ENCODE results near the gene NTM. TPM values are rescaled to one million over a fixed set of nuclear protein-coding genes. Genes with fewer than 3 reads are reported as not detected.

Gene NTM
- total RNA-seq, 4 donors from 2014 or later, result 0.21 to 3.2 (median 0.84) TPM

- Histone ChIP-seq H3K27me3 (no peaks in the 10 kb centered on the region), H3K4me3 (no peak overlapping the region), H3K27ac (no peak overlapping the region), H3K4me1 (no peaks in the 10 kb centered on the region), H3K36me3 (no peaks in the 10 kb centered on the region), H3K9me3 (peaks cover 0 to 6% (median 0%) of the 10 kb centered on the region in 3 donors)
- TF ChIP-seq POLR2A (IDR thresholded peaks at IDR 0.05) (no peak), CTCF (IDR thresholded peaks at IDR 0.05) (no peak)
- intact Hi-C loops (cut with DNase I), result no loop called here
- DNase-seq, result no peak
- 80 to 85% methylated on average over 13 to 14 of the region's 14 CpGs for WGBS, 2 donors
Measured at GRCh38 chr11:132335311-132335710, 964.9 kb downstream of the NTM start.

- Histone ChIP-seq H3K4me1 (no peaks in the 10 kb centered on the region), H3K36me3 (no peaks in the 10 kb centered on the region), H3K9me3 (peaks cover 0 to 6% (median 0%) of the 10 kb centered on the region in 3 donors), H3K4me3 (no peak overlapping the region), H3K27me3 (no peaks in the 10 kb centered on the region), H3K27ac (no peak overlapping the region)
- intact Hi-C loops (cut with DNase I), result no loop called here
- WGBS, 2 donors, result 76 to 78% methylated on average over 9 to 11 of the region's 12 CpGs
- no peak for DNase-seq
- no peak for TF ChIP-seq CTCF (IDR thresholded peaks at IDR 0.05)
- no peak for TF ChIP-seq POLR2A (IDR thresholded peaks at IDR 0.05)
Measured at GRCh38 chr11:132336781-132337535, 966.5 kb downstream of the NTM start.

GRCh38 chr11:132337819-132338416 is 967.5 kb downstream of the NTM start:
- no peak for TF ChIP-seq CTCF (IDR thresholded peaks at IDR 0.05)
- no peak for TF ChIP-seq POLR2A (IDR thresholded peaks at IDR 0.05)
- intact Hi-C loops (cut with DNase I), result no loop called here
- H3K27ac ChIP-seq, result no peak overlapping the region

GRCh38 chr11:132342408-132342807 is 972.0 kb downstream of the NTM start:
- Histone ChIP-seq H3K9me3 (no peaks in the 10 kb centered on the region), H3K27ac (no peak overlapping the region), H3K4me1 (no peaks in the 10 kb centered on the region), H3K36me3 (no peaks in the 10 kb centered on the region), H3K4me3 (no peak overlapping the region), H3K27me3 (no peaks in the 10 kb centered on the region)
- DNase-seq, result no peak
- 53% methylated on average over 3 of the region's 3 CpGs for WGBS, 2 donors
- no peak for TF ChIP-seq POLR2A (IDR thresholded peaks at IDR 0.05)
- TF ChIP-seq CTCF (IDR thresholded peaks at IDR 0.05), result no peak
- intact Hi-C loops (cut with DNase I), result no loop called here

More at GRCh38 chr11:132337819-132338416, 967.5 kb downstream of the NTM start:
- Histone ChIP-seq H3K27me3 (no peaks in the 10 kb centered on the region), H3K9me3 (peaks cover 0 to 6% (median 0%) of the 10 kb centered on the region in 3 donors), H3K4me1 (no peaks in the 10 kb centered on the region), H3K4me3 (no peak overlapping the region), H3K36me3 (no peaks in the 10 kb centered on the region)
- no peak for DNase-seq
- 49 to 60% methylated on average over 2 of the region's 2 CpGs for WGBS, 2 donors

GRCh38 chr11:132343445-132344175 is 973.2 kb downstream of the NTM start:
- Histone ChIP-seq H3K27me3 (no peaks in the 10 kb centered on the region), H3K27ac (no peak overlapping the region), H3K36me3 (no peaks in the 10 kb centered on the region), H3K4me1 (no peaks in the 10 kb centered on the region), H3K9me3 (no peaks in the 10 kb centered on the region), H3K4me3 (no peak overlapping the region)
- DNase-seq, result no peak
- TF ChIP-seq CTCF (IDR thresholded peaks at IDR 0.05) (no peak), POLR2A (IDR thresholded peaks at IDR 0.05) (no peak)
- intact Hi-C loops (cut with DNase I), result no loop called here
- WGBS, 2 donors, result 38 to 51% methylated on average over 5 of the region's 5 CpGs

Measured in esophagus squamous epithelium (tissue), 5 donors.